ENCODE measurements around the gene COPG1.

GRCh38 chr3:129308636-129309035, 59.2 kb downstream of the COPG1 start:
- no peak for TF ChIP-seq TCF4 (CRISPR knock-in tag; IDR thresholded peaks at IDR 0.05; ENCODE audit: borderline replicate concordance)
- no peak for TF ChIP-seq POU6F1 (CRISPR knock-in tag; IDR thresholded peaks at IDR 0.05; ENCODE audit: borderline replicate concordance, low read depth)
- TF ChIP-seq ISL1 (CRISPR knock-in tag; IDR thresholded peaks at IDR 0.05): no peak
- no peak for TF ChIP-seq ZFP30 (CRISPR knock-in tag; IDR thresholded peaks at IDR 0.05)
- TF ChIP-seq ZFP3 (CRISPR knock-in tag; IDR thresholded peaks at IDR 0.05): no peak

Data from SK-N-SH treated with all-trans-retinoic acid at 6 μM for 48 hours (cell line).